Measurements from ENCODE around the gene CSTPP1.
"Not testable (repeated sequence)": the region's sequence is repeated elsewhere in the genome, so short reads cannot be mapped to it uniquely, and the experiment has no call there.

The CSTPP1 gene

GRCh38 chr11:46928701-46929100 is 7.9 kb upstream of the CSTPP1 start:
- not testable (repeated sequence) for H3K4me3 ChIP-seq (ENCODE audit: low read length in 2 of 2); H4K8ac ChIP-seq (ENCODE audit: low read depth, low read length); H3K79me1 ChIP-seq (ENCODE audit: low read depth, low read length); H3K4ac ChIP-seq (ENCODE audit: low read length); H3K4me2 ChIP-seq (ENCODE audit: insufficient read depth, low read length, poor library complexity, severe bottlenecking); H3K23ac ChIP-seq (ENCODE audit: low read depth, low read length, poor library complexity); H3K27ac ChIP-seq (replicated peaks; ENCODE audit: low read length); H3K18ac ChIP-seq (ENCODE audit: low read length); H2BK12ac ChIP-seq (ENCODE audit: low read length); H2BK120ac ChIP-seq (ENCODE audit: low read depth, low read length); H2BK15ac ChIP-seq (ENCODE audit: low read length); H3K27me3 ChIP-seq (ENCODE audit: control insufficient read depth in 3 of 3, insufficient read depth in 3 of 3, low read depth in 1 of 3, low read length in 3 of 3); H3K14ac ChIP-seq (ENCODE audit: low read length); H2AFZ ChIP-seq (ENCODE audit: low read length); H3K4me1 ChIP-seq (ENCODE audit: control insufficient read depth in 2 of 2, insufficient read depth in 1 of 2, low read depth in 1 of 2, low read length in 2 of 2); H2BK5ac ChIP-seq (ENCODE audit: low read length); H3K9me3 ChIP-seq (replicated peaks in 1 of 2; ENCODE audit: control insufficient read depth in 2 of 2, insufficient read depth in 1 of 2, low read depth in 1 of 2, low read length in 2 of 2); H3K9ac ChIP-seq (ENCODE audit: low read depth, low read length, poor library complexity); H4K91ac ChIP-seq (ENCODE audit: low read depth, low read length, poor library complexity); H3K36me3 ChIP-seq (replicated peaks in 1 of 2; ENCODE audit: control insufficient read depth in 2 of 2, insufficient read depth in 2 of 2, low read length in 2 of 2); H2AK5ac ChIP-seq (ENCODE audit: low read depth, low read length); DNase-seq (ENCODE audit: low spot score)
- no CpG with 5 or more reads among the region's 1 CpG for WGBS, 2 donors (ENCODE audit: extremely low coverage in 2 of 2, insufficient read length in 2 of 2, insufficient replicate concordance in 1 of 2)

GRCh38 chr11:46930089-46930488 is 6.5 kb upstream of the CSTPP1 start:
- Histone ChIP-seq H3K9me3 (replicated peaks in 1 of 2; ENCODE audit: control insufficient read depth in 2 of 2, insufficient read depth in 1 of 2, low read depth in 1 of 2, low read length in 2 of 2) (peaks cover 0 to 6% of the 10 kb centered on the region in 2 donors), H4K91ac (ENCODE audit: low read depth, low read length, poor library complexity) (no peak overlapping the region), H3K27ac (replicated peaks; ENCODE audit: low read length) (no peak overlapping the region), H2AK5ac (ENCODE audit: low read depth, low read length) (no peak overlapping the region), H3K36me3 (replicated peaks in 1 of 2; ENCODE audit: control insufficient read depth in 2 of 2, insufficient read depth in 2 of 2, low read length in 2 of 2) (no peaks in the 10 kb centered on the region), H3K23ac (ENCODE audit: low read depth, low read length, poor library complexity) (no peak overlapping the region), H3K9ac (ENCODE audit: low read depth, low read length, poor library complexity) (no peak overlapping the region), H2BK12ac (ENCODE audit: low read length) (no peak overlapping the region), H2BK15ac (ENCODE audit: low read length) (no peak overlapping the region), H3K4me1 (ENCODE audit: control insufficient read depth in 2 of 2, insufficient read depth in 1 of 2, low read depth in 1 of 2, low read length in 2 of 2) (no peaks in the 10 kb centered on the region), H3K14ac (ENCODE audit: low read length) (no peak overlapping the region), H2AFZ (ENCODE audit: low read length) (no peak overlapping the region), H2BK120ac (ENCODE audit: low read depth, low read length) (no peak overlapping the region), H3K79me1 (ENCODE audit: low read depth, low read length) (no peaks in the 10 kb centered on the region), H3K4me2 (ENCODE audit: insufficient read depth, low read length, poor library complexity, severe bottlenecking) (no peak overlapping the region), H4K8ac (ENCODE audit: low read depth, low read length) (no peak overlapping the region), H2BK5ac (ENCODE audit: low read length) (no peak overlapping the region), H3K4ac (ENCODE audit: low read length) (no peak overlapping the region), H3K27me3 (ENCODE audit: control insufficient read depth in 3 of 3, insufficient read depth in 3 of 3, low read depth in 1 of 3, low read length in 3 of 3) (no peaks in the 10 kb centered on the region), H3K18ac (ENCODE audit: low read length) (no peak overlapping the region), H3K4me3 (ENCODE audit: low read length in 2 of 2) (no peak overlapping the region)
- no CpG with 5 or more reads among the region's 1 CpG for WGBS, 2 donors (ENCODE audit: extremely low coverage in 2 of 2, insufficient read length in 2 of 2, insufficient replicate concordance in 1 of 2)
- DNase-seq (ENCODE audit: low spot score): no peak

GRCh38 chr11:46942172-46942571 is 5.6 kb downstream of the CSTPP1 start:
- no peak overlapping the region for H2BK5ac ChIP-seq (ENCODE audit: low read length)
- no peak overlapping the region for H3K27ac ChIP-seq (replicated peaks; ENCODE audit: low read length)
- H3K4ac ChIP-seq (ENCODE audit: low read length): no peak overlapping the region
- H2AFZ ChIP-seq (ENCODE audit: low read length): no peak overlapping the region
- no peak overlapping the region for H4K91ac ChIP-seq (ENCODE audit: low read depth, low read length, poor library complexity)
- peaks cover 2% of the 10 kb centered on the region in 2 donors for H3K4me1 ChIP-seq (ENCODE audit: control insufficient read depth in 2 of 2, insufficient read depth in 1 of 2, low read depth in 1 of 2, low read length in 2 of 2)
- no peak overlapping the region for H2AK5ac ChIP-seq (ENCODE audit: low read depth, low read length)
- no peak overlapping the region for H3K18ac ChIP-seq (ENCODE audit: low read length)
- no peak overlapping the region for H3K4me2 ChIP-seq (ENCODE audit: insufficient read depth, low read length, poor library complexity, severe bottlenecking)
- no CpG with 5 or more reads among the region's 6 CpGs for WGBS, 2 donors (ENCODE audit: extremely low coverage in 2 of 2, insufficient read length in 2 of 2, insufficient replicate concordance in 1 of 2)
- no peak overlapping the region for H3K23ac ChIP-seq (ENCODE audit: low read depth, low read length, poor library complexity)
- H3K79me1 ChIP-seq (ENCODE audit: low read depth, low read length): no peaks in the 10 kb centered on the region
- DNase-seq (ENCODE audit: low spot score): no peak
- H2BK12ac ChIP-seq (ENCODE audit: low read length): no peak overlapping the region
- no peak overlapping the region for H4K8ac ChIP-seq (ENCODE audit: low read depth, low read length)
- no peaks in the 10 kb centered on the region for H3K27me3 ChIP-seq (ENCODE audit: control insufficient read depth in 3 of 3, insufficient read depth in 3 of 3, low read depth in 1 of 3, low read length in 3 of 3)
- no peak overlapping the region for H3K4me3 ChIP-seq (ENCODE audit: low read length in 2 of 2)
- H3K9me3 ChIP-seq (replicated peaks in 1 of 2; ENCODE audit: control insufficient read depth in 2 of 2, insufficient read depth in 1 of 2, low read depth in 1 of 2, low read length in 2 of 2): no peaks in the 10 kb centered on the region
- no peak overlapping the region for H2BK120ac ChIP-seq (ENCODE audit: low read depth, low read length)
- peaks cover 0 to 37% of the 10 kb centered on the region in 2 donors for H3K36me3 ChIP-seq (replicated peaks in 1 of 2; ENCODE audit: control insufficient read depth in 2 of 2, insufficient read depth in 2 of 2, low read length in 2 of 2)
- no peak overlapping the region for H2BK15ac ChIP-seq (ENCODE audit: low read length)
- H3K14ac ChIP-seq (ENCODE audit: low read length): no peak overlapping the region
- no peak overlapping the region for H3K9ac ChIP-seq (ENCODE audit: low read depth, low read length, poor library complexity)

- Histone ChIP-seq H3K79me1 (ENCODE audit: low read depth, low read length) (no peaks in the 10 kb centered on the region), H2AFZ (ENCODE audit: low read length) (no peak overlapping the region), H2AK5ac (ENCODE audit: low read depth, low read length) (no peak overlapping the region), H3K23ac (ENCODE audit: low read depth, low read length, poor library complexity) (no peak overlapping the region), H3K14ac (ENCODE audit: low read length) (no peak overlapping the region), H3K4me1 (ENCODE audit: control insufficient read depth in 2 of 2, insufficient read depth in 1 of 2, low read depth in 1 of 2, low read length in 2 of 2) (peaks cover 10 to 12% of the 10 kb centered on the region in 2 donors), H3K27ac (replicated peaks; ENCODE audit: low read length) (no peak overlapping the region), H2BK12ac (ENCODE audit: low read length) (no peak overlapping the region), H3K4me2 (ENCODE audit: insufficient read depth, low read length, poor library complexity, severe bottlenecking) (no peak overlapping the region), H3K36me3 (replicated peaks in 1 of 2; ENCODE audit: control insufficient read depth in 2 of 2, insufficient read depth in 2 of 2, low read length in 2 of 2) (peaks cover 0 to 38% of the 10 kb centered on the region in 2 donors), H3K9me3 (replicated peaks in 1 of 2; ENCODE audit: control insufficient read depth in 2 of 2, insufficient read depth in 1 of 2, low read depth in 1 of 2, low read length in 2 of 2) (no peaks in the 10 kb centered on the region), H3K4me3 (ENCODE audit: low read length in 2 of 2) (no peak overlapping the region), H3K9ac (ENCODE audit: low read depth, low read length, poor library complexity) (no peak overlapping the region), H4K8ac (ENCODE audit: low read depth, low read length) (no peak overlapping the region), H2BK120ac (ENCODE audit: low read depth, low read length) (no peak overlapping the region), H2BK15ac (ENCODE audit: low read length) (no peak overlapping the region), H3K4ac (ENCODE audit: low read length) (no peak overlapping the region), H4K91ac (ENCODE audit: low read depth, low read length, poor library complexity) (no peak overlapping the region), H3K18ac (ENCODE audit: low read length) (no peak overlapping the region), H3K27me3 (ENCODE audit: control insufficient read depth in 3 of 3, insufficient read depth in 3 of 3, low read depth in 1 of 3, low read length in 3 of 3) (no peaks in the 10 kb centered on the region), H2BK5ac (ENCODE audit: low read length) (no peak overlapping the region)
- no CpG with 5 or more reads among the region's 4 CpGs for WGBS, 2 donors (ENCODE audit: extremely low coverage in 2 of 2, insufficient read length in 2 of 2, insufficient replicate concordance in 1 of 2)
- DNase-seq (ENCODE audit: low spot score): no peak
These were observed 8.0 kb downstream of the CSTPP1 start for GRCh38 chr11:46944356-46945075.

Data from neuronal stem cell (in vitro differentiated cells).